OCI-LY7 (cell line): Measurements from ENCODE around the gene CELF2.

ENCODE experiments used
- EZH2phosphoT487 ChIP-seq: fragments of 200-600 bp; sonication (generic); IDR thresholded peaks from 2 replicates; pipeline ENCODE4 v1.6.1; 2018; ENCODE audit warnings: low read depth, borderline replicate concordance, mild to moderate bottlenecking, mixed run types, antibody characterized with exemption, low read length, moderate library complexity, mixed read lengths
- TF ChIP-seq, protein P1 (sequence below): fragments of 200-600 bp; sonication (generic); conservative IDR thresholded peaks from 2 replicates; pipeline ENCODE4 v1.5.1; 2014; ENCODE audit warnings: mild to moderate bottlenecking, antibody characterized with exemption, low read length, moderate library complexity, mixed read lengths

DNA sequence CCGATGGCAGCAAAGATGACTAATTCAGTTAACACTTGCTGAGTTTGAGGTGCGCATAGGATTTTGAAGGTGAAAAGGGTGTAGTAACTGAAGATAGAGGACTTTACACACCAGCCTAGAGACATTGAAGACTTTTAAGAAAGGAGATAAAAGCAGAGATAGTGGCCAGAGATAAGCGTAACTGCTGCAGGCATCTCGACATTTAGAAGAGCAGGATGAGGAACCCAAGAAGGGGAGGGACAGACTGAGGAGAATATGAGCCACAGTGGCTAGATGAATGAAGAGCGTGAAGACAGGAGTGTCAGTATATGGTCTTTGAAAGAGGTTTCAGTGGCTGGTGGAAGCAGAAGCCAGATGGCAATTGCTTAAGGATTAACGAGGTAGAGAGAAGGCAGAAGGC is 71.6 kb downstream of the CELF2 start:
- TF ChIP-seq, protein P1, sequence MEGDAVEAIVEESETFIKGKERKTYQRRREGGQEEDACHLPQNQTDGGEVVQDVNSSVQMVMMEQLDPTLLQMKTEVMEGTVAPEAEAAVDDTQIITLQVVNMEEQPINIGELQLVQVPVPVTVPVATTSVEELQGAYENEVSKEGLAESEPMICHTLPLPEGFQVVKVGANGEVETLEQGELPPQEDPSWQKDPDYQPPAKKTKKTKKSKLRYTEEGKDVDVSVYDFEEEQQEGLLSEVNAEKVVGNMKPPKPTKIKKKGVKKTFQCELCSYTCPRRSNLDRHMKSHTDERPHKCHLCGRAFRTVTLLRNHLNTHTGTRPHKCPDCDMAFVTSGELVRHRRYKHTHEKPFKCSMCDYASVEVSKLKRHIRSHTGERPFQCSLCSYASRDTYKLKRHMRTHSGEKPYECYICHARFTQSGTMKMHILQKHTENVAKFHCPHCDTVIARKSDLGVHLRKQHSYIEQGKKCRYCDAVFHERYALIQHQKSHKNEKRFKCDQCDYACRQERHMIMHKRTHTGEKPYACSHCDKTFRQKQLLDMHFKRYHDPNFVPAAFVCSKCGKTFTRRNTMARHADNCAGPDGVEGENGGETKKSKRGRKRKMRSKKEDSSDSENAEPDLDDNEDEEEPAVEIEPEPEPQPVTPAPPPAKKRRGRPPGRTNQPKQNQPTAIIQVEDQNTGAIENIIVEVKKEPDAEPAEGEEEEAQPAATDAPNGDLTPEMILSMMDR: no peak
- TF ChIP-seq EZH2phosphoT487: no peak
